DND-41 (cell line): Measurements from ENCODE around the gene VSTM2B.
A peak's percentile ranks its signal among the peaks of the same experiment; 100 is the strongest.

ENCODE experiments used
- ATAC-seq: fragments of 200-7000 bp; cut with Tn5 transposase; 3 replicates; pipeline ENCODE4 v1.9.1; 2021; ENCODE audit warnings: low read depth; ENCODE audit not compliant: insufficient read depth
- DNase-seq: peaks from one replicate; pipeline ENCODE4 v3.0.0-alpha.2; 2020
- H2AFZ ChIP-seq: 2 replicates; pipeline ENCODE4 v1.6.0; 2012; ENCODE audit warnings: low read depth, low read length
- H3K27ac ChIP-seq: 2 replicates; pipeline ENCODE4 v1.5.1; 2012; ENCODE audit warnings: low read length, inconsistent platforms
- H3K27me3 ChIP-seq: fragments of 200-600 bp; sonication (generic); 2 replicates; pipeline ENCODE4 v1.6.0; 2012; ENCODE audit warnings: low read length, mild to moderate bottlenecking, inconsistent platforms; ENCODE audit not compliant: insufficient read depth, poor library complexity
- H3K36me3 ChIP-seq: 2 replicates; pipeline ENCODE4 v1.5.1; 2012; ENCODE audit warnings: low read length, inconsistent platforms; ENCODE audit not compliant: insufficient read depth
- H3K4me1 ChIP-seq: 2 replicates; pipeline ENCODE4 v1.5.1; 2012; ENCODE audit warnings: mild to moderate bottlenecking, low read length; ENCODE audit not compliant: insufficient read depth
- H3K4me2 ChIP-seq: 2 replicates; pipeline ENCODE4 v1.6.0; 2012; ENCODE audit warnings: mild to moderate bottlenecking, moderate library complexity, low read length, inconsistent platforms; ENCODE audit not compliant: insufficient read depth
- H3K4me3 ChIP-seq, 2 experiments: fragments of 200-600 bp in 1 of 2; shearing (Covaris generic) in 1 of 2; 2 replicates each; pipeline ENCODE4 v1.5.1; 2012 to 2016; ENCODE audit warnings: inconsistent platforms in 2 of 2, low read length in 2 of 2, mild to moderate bottlenecking in 2 of 2, low read depth in 1 of 2, moderate library complexity in 1 of 2
- H3K79me2 ChIP-seq: 2 replicates; pipeline ENCODE4 v1.6.0; 2012; ENCODE audit warnings: low read length, inconsistent platforms; ENCODE audit not compliant: insufficient read depth
- H3K9ac ChIP-seq: 2 replicates; pipeline ENCODE4 v1.6.0; 2012; ENCODE audit warnings: low read depth, mild to moderate bottlenecking, inconsistent platforms, low read length, moderate library complexity
- H3K9me3 ChIP-seq: 2 replicates; pipeline ENCODE4 v1.5.1; 2012; ENCODE audit warnings: low read length, moderate library complexity, mild to moderate bottlenecking, inconsistent platforms; ENCODE audit not compliant: insufficient read depth, severe bottlenecking
- H4K20me1 ChIP-seq: 2 replicates; pipeline ENCODE4 v1.6.0; 2012; ENCODE audit warnings: low read length; ENCODE audit not compliant: insufficient read depth
- CTCF ChIP-seq: IDR thresholded peaks from 2 replicates; pipeline ENCODE4 v1.5.1; 2012; ENCODE audit warnings: borderline replicate concordance, low read length, moderate library complexity, mild to moderate bottlenecking; ENCODE audit not compliant: poor library complexity, severe bottlenecking; ENCODE audit errors: extremely low read depth
- EZH2 ChIP-seq: IDR thresholded peaks from 3 replicates; pipeline ENCODE4 v1.6.1; 2012; ENCODE audit warnings: borderline replicate concordance, low read depth, mild to moderate bottlenecking, moderate library complexity, low read length, inconsistent platforms; ENCODE audit not compliant: severe bottlenecking

Gene VSTM2B

GRCh38 chr19:29583196-29583999 lies 57.6 kb downstream of the VSTM2B start:
- no peak for ATAC-seq

GRCh38 chr19:29586401-29586800 lies 60.6 kb downstream of the VSTM2B start:
- Histone ChIP-seq H3K4me3 (no peak overlapping the region), H3K4me1 (0 out of 2 replicates have a peak, but pooled peaks cover 3% of the 10 kb centered on the region), H4K20me1 (no peaks in the 10 kb centered on the region), H3K4me2 (no peak overlapping the region), H3K9me3 (no peaks in the 10 kb centered on the region), H3K36me3 (no peaks in the 10 kb centered on the region), H2AFZ (no peak overlapping the region), H3K9ac (no peak overlapping the region), H3K27me3 (peaks cover 10% of the 10 kb centered on the region), H3K79me2 (no peaks in the 10 kb centered on the region), H3K27ac (no peak overlapping the region)
- TF ChIP-seq CTCF (no peak), EZH2 (no peak)
- DNase-seq (no peak), ATAC-seq (no peak)

More at GRCh38 chr19:29583196-29583999, 57.6 kb downstream of the VSTM2B start:
- DNase-seq: no peak
- Histone ChIP-seq H3K4me3 (no peak overlapping the region), H3K27ac (no peak overlapping the region), H3K27me3 (no peaks in the 10 kb centered on the region), H2AFZ (no peak overlapping the region), H4K20me1 (no peaks in the 10 kb centered on the region), H3K36me3 (no peaks in the 10 kb centered on the region), H3K4me2 (no peak overlapping the region), H3K9me3 (no peaks in the 10 kb centered on the region), H3K4me1 (0 out of 2 replicates have a peak, but pooled peaks cover 3% of the 10 kb centered on the region), H3K9ac (no peak overlapping the region), H3K79me2 (no peaks in the 10 kb centered on the region)
- TF ChIP-seq CTCF (no peak), EZH2 (no peak)

GRCh38 chr19:29587059-29587458 lies 61.3 kb downstream of the VSTM2B start:
- Histone ChIP-seq H3K9ac (no peak overlapping the region), H3K4me3 (no peak overlapping the region), H3K36me3 (no peaks in the 10 kb centered on the region), H3K4me1 (0 out of 2 replicates have a peak, but pooled peaks cover 3% of the 10 kb centered on the region), H4K20me1 (no peaks in the 10 kb centered on the region), H3K27me3 (peaks cover 11% of the 10 kb centered on the region), H2AFZ (no peak overlapping the region), H3K79me2 (no peaks in the 10 kb centered on the region), H3K4me2 (no peak overlapping the region), H3K9me3 (no peaks in the 10 kb centered on the region), H3K27ac (no peak overlapping the region)
- ATAC-seq (no peak), DNase-seq (no peak)
- TF ChIP-seq EZH2: no peak

- H3K4me2 ChIP-seq: no peak overlapping the region
- H3K4me1 ChIP-seq: 0 out of 2 replicates have a peak, but pooled peaks cover 3% of the 10 kb centered on the region
- no peak overlapping the region for H3K9ac ChIP-seq
Observed at GRCh38 chr19:29587518-29587986, 61.8 kb downstream of the VSTM2B start.

More at GRCh38 chr19:29587518-29587986, 61.8 kb downstream of the VSTM2B start:
- Histone ChIP-seq H2AFZ (no peak overlapping the region), H4K20me1 (no peaks in the 10 kb centered on the region), H3K27ac (no peak overlapping the region), H3K79me2 (no peaks in the 10 kb centered on the region), H3K4me3 (no peak overlapping the region), H3K36me3 (no peaks in the 10 kb centered on the region), H3K9me3 (no peaks in the 10 kb centered on the region), H3K27me3 (peaks cover 11% of the 10 kb centered on the region)
- ATAC-seq (peak; percentile 86), DNase-seq (peak; percentile 31)
- TF ChIP-seq CTCF: no peak
- TF ChIP-seq EZH2: no peak
